ENCODE measurements around the gene PRKN. TPM values are rescaled to one million over a fixed set of nuclear protein-coding genes. Genes with fewer than 3 reads are reported as not detected.

PRKN gene
- total RNA-seq, 1 experiment from 2014 or later = 0.46 TPM

DNA sequence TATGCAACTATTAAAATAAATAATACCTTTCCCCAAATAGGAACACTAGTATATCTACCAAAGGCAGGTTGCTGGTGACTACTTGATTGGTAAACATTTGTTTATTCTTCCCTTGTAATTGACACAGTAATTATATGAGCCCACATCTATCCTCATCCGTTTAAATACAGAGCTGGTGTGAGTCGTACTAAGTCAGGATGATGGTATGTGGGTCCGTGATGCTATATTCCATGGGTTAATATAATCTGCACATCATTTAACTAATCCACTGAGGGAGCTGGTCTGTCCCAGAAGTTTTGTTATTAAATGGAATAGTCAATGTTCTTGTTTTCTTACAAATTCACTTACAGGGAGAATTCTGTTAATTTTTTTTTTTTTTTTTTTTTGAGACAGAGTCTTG, 1289.7 kb downstream of the PRKN start:
- intact Hi-C loops (cut with micrococcal nuclease; ENCODE audit: unreplicated experiment) (no loop called here), in situ Hi-C loops (cut with HindIII; ENCODE audit: low pct_unique_long_range_greater_than_20kb, low sequenced_read_pairs) (no loop called here)
- H3K9me3 ChIP-seq (ENCODE audit: control insufficient read depth, insufficient read depth, low read depth, low read length) = no peaks in the 10 kb centered on the region
- ChIA-PET CTCF (interaction anchor here (0.6 kb wide), 1 partner anchor 27 kb away, joined by 3 read pairs; no protein-coding TSS in a partner anchor), POLR2A (no interaction called here)
- no peaks in the 10 kb centered on the region for H3K27me3 ChIP-seq (ENCODE audit: control insufficient read depth, insufficient read depth, low read length)
- TF ChIP-seq TCF7L2 (IDR thresholded peaks at IDR 0.05; ENCODE audit: low read depth, low read length) (no peak), POLR2AphosphoS5 (IDR thresholded peaks at IDR 0.05; ENCODE audit: low read depth, low read length) (no peak), SIN3A (IDR thresholded peaks at IDR 0.05; ENCODE audit: borderline replicate concordance, insufficient read depth, low read depth, low read length) (no peak)
- ATAC-seq (no peak), DNase-seq (ENCODE audit: low read depth, low spot score) (no peak)
- peaks cover 27% of the 10 kb centered on the region for H3K4me1 ChIP-seq (ENCODE audit: control insufficient read depth, insufficient read depth, low read length)
- no TSS peak for BruUV-seq (replicated peaks)
- H3K4me3 ChIP-seq (ENCODE audit: low read depth in 2 of 2, low read length in 2 of 2) = no peak overlapping the region
- H3K27ac ChIP-seq (ENCODE audit: low read length) = no peak overlapping the region
- no peaks in the 10 kb centered on the region for H3K36me3 ChIP-seq (ENCODE audit: control insufficient read depth, insufficient read depth, low read length)

DNA sequence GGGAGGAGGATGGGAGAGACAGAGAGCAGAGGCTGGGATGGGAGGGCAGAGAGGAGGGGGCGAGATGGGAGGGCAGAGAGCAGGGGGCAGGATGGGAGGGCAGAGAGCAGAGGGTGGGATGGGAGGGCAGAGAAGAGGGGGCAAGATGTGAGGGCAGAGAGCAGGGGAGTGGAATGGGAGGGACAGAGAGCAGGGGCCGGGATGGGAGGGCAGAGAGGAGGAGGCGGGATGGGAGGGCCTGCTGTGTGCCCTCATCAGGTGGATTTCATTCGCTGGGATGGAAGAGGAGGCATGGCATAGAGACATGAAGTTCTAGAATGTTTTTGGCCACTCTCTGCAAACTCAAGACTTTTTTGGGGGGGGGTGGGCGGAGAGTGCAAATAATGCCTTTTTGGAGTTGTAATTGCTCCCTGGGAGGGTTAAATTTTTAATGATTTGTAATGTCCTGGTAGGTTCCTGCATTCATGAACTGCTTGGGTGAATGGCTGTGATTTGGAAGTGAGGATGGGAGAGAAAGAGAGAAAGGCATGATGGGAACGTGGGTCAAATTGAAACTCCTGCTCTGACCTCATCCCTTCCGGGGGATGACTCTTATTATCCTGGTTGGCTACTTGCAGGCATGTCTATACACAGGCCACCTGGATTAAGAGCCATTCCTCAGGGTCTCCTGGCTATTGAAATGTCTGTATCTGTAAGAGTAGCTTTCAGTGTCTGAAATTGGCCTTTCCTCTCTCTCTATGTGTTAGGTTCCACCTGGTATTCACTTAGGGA, 1291.3 kb downstream of the PRKN start:
- ATAC-seq (no peak), DNase-seq (ENCODE audit: low read depth, low spot score) (no peak)
- H3K4me3 ChIP-seq (ENCODE audit: low read depth in 2 of 2, low read length in 2 of 2) = no peak overlapping the region
- in situ Hi-C loops (cut with HindIII; ENCODE audit: low pct_unique_long_range_greater_than_20kb, low sequenced_read_pairs) = no loop called here
- ChIA-PET POLR2A (interaction anchor here (0.6 kb wide), 1 partner anchor 54 kb away, joined by 5 read pairs; no protein-coding TSS in a partner anchor), CTCF (interaction anchor here (1.0 kb wide), 1 partner anchor 183 kb away, joined by 3 read pairs; no protein-coding TSS in a partner anchor)
- H3K4me1 ChIP-seq (ENCODE audit: control insufficient read depth, insufficient read depth, low read length) = peaks cover 27% of the 10 kb centered on the region
- TF ChIP-seq, protein P1, sequence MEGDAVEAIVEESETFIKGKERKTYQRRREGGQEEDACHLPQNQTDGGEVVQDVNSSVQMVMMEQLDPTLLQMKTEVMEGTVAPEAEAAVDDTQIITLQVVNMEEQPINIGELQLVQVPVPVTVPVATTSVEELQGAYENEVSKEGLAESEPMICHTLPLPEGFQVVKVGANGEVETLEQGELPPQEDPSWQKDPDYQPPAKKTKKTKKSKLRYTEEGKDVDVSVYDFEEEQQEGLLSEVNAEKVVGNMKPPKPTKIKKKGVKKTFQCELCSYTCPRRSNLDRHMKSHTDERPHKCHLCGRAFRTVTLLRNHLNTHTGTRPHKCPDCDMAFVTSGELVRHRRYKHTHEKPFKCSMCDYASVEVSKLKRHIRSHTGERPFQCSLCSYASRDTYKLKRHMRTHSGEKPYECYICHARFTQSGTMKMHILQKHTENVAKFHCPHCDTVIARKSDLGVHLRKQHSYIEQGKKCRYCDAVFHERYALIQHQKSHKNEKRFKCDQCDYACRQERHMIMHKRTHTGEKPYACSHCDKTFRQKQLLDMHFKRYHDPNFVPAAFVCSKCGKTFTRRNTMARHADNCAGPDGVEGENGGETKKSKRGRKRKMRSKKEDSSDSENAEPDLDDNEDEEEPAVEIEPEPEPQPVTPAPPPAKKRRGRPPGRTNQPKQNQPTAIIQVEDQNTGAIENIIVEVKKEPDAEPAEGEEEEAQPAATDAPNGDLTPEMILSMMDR (IDR thresholded peaks at IDR 0.05) = no peak
- TF ChIP-seq, protein P2, sequence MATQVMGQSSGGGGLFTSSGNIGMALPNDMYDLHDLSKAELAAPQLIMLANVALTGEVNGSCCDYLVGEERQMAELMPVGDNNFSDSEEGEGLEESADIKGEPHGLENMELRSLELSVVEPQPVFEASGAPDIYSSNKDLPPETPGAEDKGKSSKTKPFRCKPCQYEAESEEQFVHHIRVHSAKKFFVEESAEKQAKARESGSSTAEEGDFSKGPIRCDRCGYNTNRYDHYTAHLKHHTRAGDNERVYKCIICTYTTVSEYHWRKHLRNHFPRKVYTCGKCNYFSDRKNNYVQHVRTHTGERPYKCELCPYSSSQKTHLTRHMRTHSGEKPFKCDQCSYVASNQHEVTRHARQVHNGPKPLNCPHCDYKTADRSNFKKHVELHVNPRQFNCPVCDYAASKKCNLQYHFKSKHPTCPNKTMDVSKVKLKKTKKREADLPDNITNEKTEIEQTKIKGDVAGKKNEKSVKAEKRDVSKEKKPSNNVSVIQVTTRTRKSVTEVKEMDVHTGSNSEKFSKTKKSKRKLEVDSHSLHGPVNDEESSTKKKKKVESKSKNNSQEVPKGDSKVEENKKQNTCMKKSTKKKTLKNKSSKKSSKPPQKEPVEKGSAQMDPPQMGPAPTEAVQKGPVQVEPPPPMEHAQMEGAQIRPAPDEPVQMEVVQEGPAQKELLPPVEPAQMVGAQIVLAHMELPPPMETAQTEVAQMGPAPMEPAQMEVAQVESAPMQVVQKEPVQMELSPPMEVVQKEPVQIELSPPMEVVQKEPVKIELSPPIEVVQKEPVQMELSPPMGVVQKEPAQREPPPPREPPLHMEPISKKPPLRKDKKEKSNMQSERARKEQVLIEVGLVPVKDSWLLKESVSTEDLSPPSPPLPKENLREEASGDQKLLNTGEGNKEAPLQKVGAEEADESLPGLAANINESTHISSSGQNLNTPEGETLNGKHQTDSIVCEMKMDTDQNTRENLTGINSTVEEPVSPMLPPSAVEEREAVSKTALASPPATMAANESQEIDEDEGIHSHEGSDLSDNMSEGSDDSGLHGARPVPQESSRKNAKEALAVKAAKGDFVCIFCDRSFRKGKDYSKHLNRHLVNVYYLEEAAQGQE (IDR thresholded peaks at IDR 0.05; ENCODE audit: insufficient read depth in 1 of 2, low read depth in 2 of 2, low read length in 1 of 2) = no peak
- no peak for TF ChIP-seq POLR2AphosphoS5 (IDR thresholded peaks at IDR 0.05; ENCODE audit: low read depth, low read length)
- no peak for TF ChIP-seq SIN3A (IDR thresholded peaks at IDR 0.05; ENCODE audit: borderline replicate concordance, insufficient read depth, low read depth, low read length)
- intact Hi-C loops (cut with micrococcal nuclease; ENCODE audit: unreplicated experiment) = no loop called here
- no peaks in the 10 kb centered on the region for H3K36me3 ChIP-seq (ENCODE audit: control insufficient read depth, insufficient read depth, low read length)
- H3K9me3 ChIP-seq (ENCODE audit: control insufficient read depth, insufficient read depth, low read depth, low read length) = no peaks in the 10 kb centered on the region
- BruUV-seq (replicated peaks) = no TSS peak
- no peaks in the 10 kb centered on the region for H3K27me3 ChIP-seq (ENCODE audit: control insufficient read depth, insufficient read depth, low read length)
- no peak overlapping the region for H3K27ac ChIP-seq (ENCODE audit: low read length)

DNA sequence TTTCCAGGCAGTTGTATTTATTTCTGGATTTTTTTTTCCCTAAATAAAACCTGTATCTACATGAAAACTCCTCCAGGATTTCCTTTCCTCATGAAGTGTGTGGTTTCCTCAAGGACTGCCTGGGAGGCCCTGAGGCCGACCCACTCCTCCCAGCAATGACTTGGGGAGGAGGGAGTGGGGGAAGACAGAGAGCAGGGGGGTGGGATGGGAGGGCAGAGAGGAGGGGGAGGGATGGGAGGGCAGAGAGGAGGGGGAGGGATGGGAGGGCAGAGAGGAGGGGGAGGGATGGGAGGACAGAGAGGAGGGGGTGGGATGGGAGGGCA, 1291.9 kb downstream of the PRKN start:
- no peak for TF ChIP-seq POLR2AphosphoS5 (IDR thresholded peaks at IDR 0.05; ENCODE audit: low read depth, low read length)
- TF ChIP-seq TCF7L2 (IDR thresholded peaks at IDR 0.05; ENCODE audit: low read depth, low read length) = no peak
- no peak for TF ChIP-seq SIN3A (IDR thresholded peaks at IDR 0.05; ENCODE audit: borderline replicate concordance, insufficient read depth, low read depth, low read length)
- TF ChIP-seq, protein P1 (IDR thresholded peaks at IDR 0.05) = no peak
- TF ChIP-seq, protein P2 (IDR thresholded peaks at IDR 0.05; ENCODE audit: insufficient read depth in 1 of 2, low read depth in 2 of 2, low read length in 1 of 2) = no peak
- H3K27ac ChIP-seq (ENCODE audit: low read length) = peak overlapping the region; percentile 69; the same call in 1 of the 2 replicates
- intact Hi-C loops (cut with micrococcal nuclease; ENCODE audit: unreplicated experiment) = no loop called here
- BruUV-seq (replicated peaks) = no TSS peak
- in situ Hi-C loops (cut with HindIII; ENCODE audit: low pct_unique_long_range_greater_than_20kb, low sequenced_read_pairs) = no loop called here
- H3K4me3 ChIP-seq (ENCODE audit: low read depth in 2 of 2, low read length in 2 of 2) = no peak overlapping the region
- no peaks in the 10 kb centered on the region for H3K27me3 ChIP-seq (ENCODE audit: control insufficient read depth, insufficient read depth, low read length)
- CTCF ChIA-PET = no interaction called here
- no peak for ATAC-seq
- POLR2A ChIA-PET = no interaction called here
- DNase-seq (ENCODE audit: low read depth, low spot score) = no peak
- no peaks in the 10 kb centered on the region for H3K36me3 ChIP-seq (ENCODE audit: control insufficient read depth, insufficient read depth, low read length)
- no peaks in the 10 kb centered on the region for H3K9me3 ChIP-seq (ENCODE audit: control insufficient read depth, insufficient read depth, low read depth, low read length)
- peaks cover 27% of the 10 kb centered on the region for H3K4me1 ChIP-seq (ENCODE audit: control insufficient read depth, insufficient read depth, low read length)
